GM13977 (cell line): ENCODE data around the gene CLEC4M.

ENCODE experiments used
- DNase-seq: peaks from one replicate; pipeline ENCODE4 v3.0.0; 2012; ENCODE audit warnings: low spot score
- CTCF ChIP-seq: IDR thresholded peaks from 2 replicates; pipeline ENCODE4 v1.5.1; 2012; ENCODE audit warnings: mild to moderate bottlenecking, control low read depth; ENCODE audit not compliant: insufficient read depth; ENCODE audit errors: extremely low read depth, missing control alignments
- in situ Hi-C: fragments of 300-500 bp; cut with MboI; formaldehyde crosslinking; loops from one replicate; pipeline ENCODE4 v1.12.0; 2022; ENCODE audit warnings: low sequenced_read_pairs, low pct_unique_long_range_greater_than_20kb, mixed read lengths, inconsistent platforms; ENCODE audit not compliant: unreplicated experiment

CLEC4M gene

GRCh38 chr19:7795555-7796161 lies 32.6 kb downstream of the CLEC4M start:
- in situ Hi-C loops: loop anchor here (10.0 kb wide), 1 partner anchor 91 kb away; the partner anchor contains the start of gene FCER2
- no peak for TF ChIP-seq CTCF
- no peak for DNase-seq

- TF ChIP-seq CTCF: peak; percentile 51
- in situ Hi-C loops: loop anchor here (10.0 to 25.0 kb wide), 4 partner anchors 95 to 437 kb away; partner anchors contain the start of genes FCER2 and RETN
- DNase-seq: peak; percentile 55
Measured at GRCh38 chr19:7799640-7800355, 36.8 kb downstream of the CLEC4M start.

GRCh38 chr19:7801020-7801570 lies 38.1 kb downstream of the CLEC4M start:
- in situ Hi-C loops: loop anchor here (10.0 to 25.0 kb wide), 3 partner anchors 136 to 439 kb away; partner anchors contain the start of gene RETN

GRCh38 chr19:7806234-7806633 lies 43.2 kb downstream of the CLEC4M start:
- in situ Hi-C loops: loop anchor here (10.0 to 25.0 kb wide), 3 partner anchors 141 to 444 kb away; partner anchors contain the start of gene RETN
- DNase-seq: no peak
- TF ChIP-seq CTCF: no peak

More at GRCh38 chr19:7801020-7801570, 38.1 kb downstream of the CLEC4M start:
- TF ChIP-seq CTCF: no peak
- no peak for DNase-seq

GRCh38 chr19:7806876-7807275 lies 43.8 kb downstream of the CLEC4M start:
- in situ Hi-C loops: loop anchor here (10.0 to 25.0 kb wide), 3 partner anchors 142 to 445 kb away; partner anchors contain the start of gene RETN
- no peak for TF ChIP-seq CTCF
- no peak for DNase-seq

GRCh38 chr19:7808108-7808507 lies 45.1 kb downstream of the CLEC4M start:
- DNase-seq: no peak
- TF ChIP-seq CTCF: no peak
- in situ Hi-C loops: loop anchor here (10.0 to 25.0 kb wide), 3 partner anchors 143 to 446 kb away; partner anchors contain the start of gene RETN
